MCF 10A (cell line): Measurements from ENCODE around the gene MS4A2. TPM values are rescaled to one million over a fixed set of nuclear protein-coding genes. Genes with fewer than 3 reads are reported as not detected.
A peak's percentile ranks its signal among the peaks of the same experiment; 100 is the strongest.
"Not testable (repeated sequence)": the region's sequence is repeated elsewhere in the genome, so short reads cannot be mapped to it uniquely, and the experiment has no call there.

Experiments
- BruUV-seq: library from RNA; stranded (reverse); fragments of 400-500 nt; replicated peaks from 2 replicates; lab custom pipeline; 2021; lab: Mats Ljungman, UMichigan
- CTCF ChIA-PET: fragments of 300-600 bp; sonication (Branson Sonifier 250); formaldehyde crosslinking; extraction: SDS; loops from one replicate; lab custom pipeline; 2021; ENCODE audit warnings: antibody characterized with exemption, inconsistent platforms; lab: Yijun Ruan, JAX
- POLR2A ChIA-PET: fragments of 300-600, 350-650 bp; sonication (Branson Sonifier 250); formaldehyde crosslinking; extraction: SDS; loops from one replicate; lab custom pipeline; 2020; ENCODE audit warnings: antibody characterized with exemption, inconsistent platforms; lab: Yijun Ruan, JAX
- DNase-seq: peaks from one replicate; pipeline ENCODE4 v3.0.0-alpha.2; 2018; ENCODE audit not compliant: unreplicated experiment
- H3K27ac Mint-ChIP-seq: one replicate; pipeline ENCODE4 v1.8.0; 2022; ENCODE audit warnings: mild to moderate bottlenecking, low read depth, mixed read lengths; ENCODE audit not compliant: unreplicated experiment
- H3K27me3 Mint-ChIP-seq: one replicate; pipeline ENCODE4 v1.8.0; 2022; ENCODE audit warnings: mixed read lengths; ENCODE audit not compliant: insufficient read depth, unreplicated experiment
- H3K36me3 Mint-ChIP-seq: one replicate; pipeline ENCODE4 v1.8.0; 2022; ENCODE audit warnings: mild to moderate bottlenecking, moderate library complexity, mixed read lengths; ENCODE audit not compliant: insufficient read depth, unreplicated experiment
- H3K4me1 Mint-ChIP-seq: one replicate; pipeline ENCODE4 v1.8.0; 2022; ENCODE audit warnings: mixed read lengths; ENCODE audit not compliant: insufficient read depth, unreplicated experiment
- H3K4me3 Mint-ChIP-seq: one replicate; pipeline ENCODE4 v1.8.0; 2022; ENCODE audit warnings: mild to moderate bottlenecking, moderate library complexity, mixed read lengths; ENCODE audit not compliant: unreplicated experiment
- H3K9me3 Mint-ChIP-seq: one replicate; pipeline ENCODE4 v1.8.0; 2022; ENCODE audit warnings: mixed read lengths; ENCODE audit not compliant: unreplicated experiment
- CTCF ChIP-seq: fragments of 200-600 bp; IDR thresholded peaks from one replicate; pipeline ENCODE4 v1.8.0; 2022; ENCODE audit warnings: antibody characterized with exemption, mild to moderate bottlenecking; ENCODE audit not compliant: unreplicated experiment
- intact Hi-C: fragments of 100-400 bp; cut with micrococcal nuclease; formaldehyde crosslinking; loops from 2 replicates; pipeline ENCODE4 v1.14.1; 2022
- total RNA-seq: library from RNA; stranded (reverse); gene quantifications from 2 replicates; pipeline ENCODE4 v1.2.3, GENCODE V29; 2022

The MS4A2 gene
- total RNA-seq, 1 experiment from 2014 or later: not detected

GRCh38 chr11:60127311-60127811 lies 38.9 kb downstream of the MS4A2 start:
- Mint-ChIP-seq H3K4me3 (no peak overlapping the region), H3K27ac (peak overlapping the region; percentile 20), H3K27me3 (no peaks in the 10 kb centered on the region), H3K9me3 (no peaks in the 10 kb centered on the region), H3K36me3 (no peaks in the 10 kb centered on the region), H3K4me1 (no peaks in the 10 kb centered on the region)
- DNase-seq: peak; percentile 4
- intact Hi-C loops: no loop called here
- CTCF ChIA-PET: interaction anchor here (0.9 to 1.0 kb wide), 2 partner anchors 8 to 298 kb away, joined by 3 to 4 read pairs; no protein-coding TSS in a partner anchor
- no TSS peak for BruUV-seq
- TF ChIP-seq CTCF: no peak
- POLR2A ChIA-PET: no interaction called here

GRCh38 chr11:60128376-60128775 lies 39.9 kb downstream of the MS4A2 start:
- no peaks in the 10 kb centered on the region for H3K36me3 Mint-ChIP-seq
- H3K9me3 Mint-ChIP-seq: peaks cover 3% of the 10 kb centered on the region
- intact Hi-C loops: no loop called here
- DNase-seq: no peak
- H3K27me3 Mint-ChIP-seq: no peaks in the 10 kb centered on the region
- TF ChIP-seq CTCF: no peak
- no peaks in the 10 kb centered on the region for H3K4me1 Mint-ChIP-seq
- BruUV-seq: no TSS peak
- ChIA-PET CTCF (interaction anchor here (1.0 kb wide), 1 partner anchor 9 kb away, joined by 4 read pairs; no protein-coding TSS in a partner anchor), POLR2A (no interaction called here)
- no peak overlapping the region for H3K4me3 Mint-ChIP-seq
- H3K27ac Mint-ChIP-seq: no peak overlapping the region

- CTCF ChIA-PET, H3K27ac Mint-ChIP-seq, intact Hi-C loops, BruUV-seq, H3K4me1 Mint-ChIP-seq, H3K4me3 Mint-ChIP-seq, POLR2A ChIA-PET, DNase-seq, H3K9me3 Mint-ChIP-seq, H3K27me3 Mint-ChIP-seq, H3K36me3 Mint-ChIP-seq: not testable (repeated sequence)
These were observed 40.4 kb downstream of the MS4A2 start for GRCh38 chr11:60128866-60129265.

- Mint-ChIP-seq H3K4me1 (no peaks in the 10 kb centered on the region), H3K27me3 (no peaks in the 10 kb centered on the region), H3K36me3 (no peaks in the 10 kb centered on the region), H3K9me3 (peaks cover 7% of the 10 kb centered on the region), H3K4me3 (no peak overlapping the region), H3K27ac (no peak overlapping the region)
- CTCF ChIA-PET: interaction anchor here (0.6 to 1.4 kb wide), 8 partner anchors 11 to 314 kb away, joined by 3 to 5 read pairs (median 4); no protein-coding TSS in a partner anchor
- BruUV-seq: no TSS peak
- POLR2A ChIA-PET: no interaction called here
- TF ChIP-seq CTCF: no peak
- intact Hi-C loops: loop anchor here (1.0 kb wide), 2 partner anchors 211 to 307 kb away; no protein-coding TSS in a partner anchor
- no peak for DNase-seq
These were observed 41.4 kb downstream of the MS4A2 start for GRCh38 chr11:60129853-60130252.
